GM12878 (cell line): Measurements from ENCODE around the gene NR1H4. TPM values are rescaled to one million over a fixed set of nuclear protein-coding genes. Genes with fewer than 3 reads are reported as not detected.

Experiments
- ATAC-seq: fragments of 200-7000 bp; cut with Tn5 transposase; 3 replicates; pipeline ENCODE4 v1.9.1; 2020; ENCODE audit warnings: mild to moderate bottlenecking, moderate library complexity
- BruUV-seq: library from RNA; stranded (reverse); fragments of 400-500 nt; replicated peaks from 2 replicates; lab custom pipeline; 2021; lab: Mats Ljungman, UMichigan
- CTCF ChIA-PET: fragments of 300-600 bp; sonication (Branson Sonifier 250); formaldehyde crosslinking; extraction: SDS; loops from one replicate; lab custom pipeline; 2021; ENCODE audit warnings: inconsistent platforms; lab: Yijun Ruan, JAX
- POLR2A ChIA-PET: fragments of 350-600 bp; formaldehyde crosslinking; extraction: SDS; loops from one replicate; lab custom pipeline; 2021; ENCODE audit warnings: inconsistent platforms; lab: Charles Lee
- RAD21 ChIA-PET: fragments of 300-600 bp; sonication (Branson Sonifier 250); formaldehyde crosslinking; loops from one replicate; lab custom pipeline; 2023; ENCODE audit warnings: antibody characterized with exemption; ENCODE audit not compliant: unreplicated experiment; lab: Charles Lee
- SMC1A ChIA-PET: fragments of 300-600 bp; sonication (Branson Sonifier 250); formaldehyde crosslinking; loops from one replicate; lab custom pipeline; 2023; ENCODE audit not compliant: unreplicated experiment, uncharacterized antibody; lab: Charles Lee
- DNase-seq: peaks from one replicate; pipeline ENCODE4 v3.0.0-alpha.2; 2011; ENCODE audit warnings: low read depth, low spot score
- FAIRE-seq: peaks from 3 replicates; lab custom pipeline; 2011; peaks lifted over from hg19 to GRCh38; lab: Jason Lieb, UNC
- H2AFZ ChIP-seq: 2 replicates; pipeline ENCODE4 v1.6.0; 2011; ENCODE audit warnings: low read depth, low read length, control low read depth; ENCODE audit not compliant: control insufficient read depth
- H3K27ac ChIP-seq: 2 replicates; pipeline ENCODE4 v1.5.1; 2011; ENCODE audit warnings: control low read depth; ENCODE audit not compliant: control insufficient read depth, insufficient read depth
- H3K27me3 ChIP-seq, 2 experiments: replicated peaks in 1 of 2; 2 replicates each; pipeline versions ENCODE4 v1.6.0 to v1.6.1; 2011; ENCODE audit warnings: low read length in 1 of 2; ENCODE audit not compliant: control insufficient read depth in 2 of 2, insufficient read depth in 2 of 2
- H3K36me3 ChIP-seq, 2 experiments: 2 replicates each; pipeline ENCODE4 v1.5.1; 2011; ENCODE audit warnings: low read length in 1 of 2; ENCODE audit not compliant: control insufficient read depth in 2 of 2, insufficient read depth in 2 of 2
- H3K4me1 ChIP-seq: 2 replicates; pipeline ENCODE4 v1.6.1; 2011; ENCODE audit warnings: mild to moderate bottlenecking, low read length, moderate library complexity, mixed read lengths; ENCODE audit not compliant: control insufficient read depth, insufficient read depth
- H3K4me2 ChIP-seq: 2 replicates; pipeline ENCODE4 v1.6.0; 2011; ENCODE audit warnings: control low read depth; ENCODE audit not compliant: control insufficient read depth, insufficient read depth
- H3K4me3 ChIP-seq: fragments of 200-600 bp; sonication (generic); 2 replicates; pipeline ENCODE4 v1.5.1; 2016
- H3K79me2 ChIP-seq: 2 replicates; pipeline ENCODE4 v1.6.0; 2011; ENCODE audit warnings: low read length; ENCODE audit not compliant: control insufficient read depth, insufficient read depth
- H3K9ac ChIP-seq: 2 replicates; pipeline ENCODE4 v1.8.0; 2011; ENCODE audit warnings: low read length, control low read depth, mixed read lengths; ENCODE audit not compliant: control insufficient read depth, insufficient read depth
- H3K9me3 ChIP-seq: replicated peaks from 3 replicates; pipeline ENCODE4 v1.5.1; 2011; ENCODE audit warnings: mild to moderate bottlenecking, low read length; ENCODE audit not compliant: control insufficient read depth, insufficient read depth
- H4K20me1 ChIP-seq: 2 replicates; pipeline ENCODE4 v1.6.0; 2011; ENCODE audit not compliant: control insufficient read depth, insufficient read depth
- BRCA1 ChIP-seq: IDR thresholded peaks from 2 replicates; pipeline ENCODE4 v1.6.1; 2011; ENCODE audit warnings: low read depth, low read length, improper control_type of control experiment
- JUND ChIP-seq: IDR thresholded peaks from 2 replicates; pipeline ENCODE4 v1.6.1; 2012; ENCODE audit warnings: low read depth, mild to moderate bottlenecking, low read length, improper control_type of control experiment, moderate library complexity
- PBX3 ChIP-seq: IDR thresholded peaks from 2 replicates; pipeline ENCODE4 v1.6.1; 2011; ENCODE audit warnings: mild to moderate bottlenecking, low read depth, low read length, moderate library complexity; ENCODE audit not compliant: insufficient replicate concordance
- RCOR1 ChIP-seq: conservative IDR thresholded peaks from 2 replicates; pipeline ENCODE4 v1.6.1; 2012; ENCODE audit warnings: low read depth, low read length, improper control_type of control experiment
- TCF3 ChIP-seq: IDR thresholded peaks from 2 replicates; pipeline ENCODE4 v1.6.1; 2012; ENCODE audit warnings: low read depth, mild to moderate bottlenecking, low read length, borderline replicate concordance; ENCODE audit not compliant: insufficient read depth
- ZZZ3 ChIP-seq: IDR thresholded peaks from 2 replicates; pipeline ENCODE4 v1.6.1; 2011; ENCODE audit warnings: low read depth; ENCODE audit not compliant: control insufficient read depth, insufficient read length
- WGBS: methylation state at CpG from one replicate; pipeline ENCODE4 v1.1.6; 2016; ENCODE audit warnings: low lambda C conversion rate; ENCODE audit not compliant: insufficient replicate concordance, insufficient coverage; ENCODE audit errors: missing lambda C conversion rate; 5-methylcytosine and 5-hydroxymethylcytosine counted together
- in situ Hi-C: fragments of 300-500 bp; cut with MboI; formaldehyde crosslinking; loops from 9 replicates; pipeline ENCODE4 v1.14.3; 2018; ENCODE audit warnings: mixed read lengths
- intact Hi-C: fragments of 100-400 bp; cut with micrococcal nuclease; formaldehyde crosslinking; loops from one replicate; pipeline ENCODE4 v1.14.2; 2022; ENCODE audit not compliant: unreplicated experiment
- polyA plus RNA-seq, 11 experiments: library from polyadenylated mRNA; depleted of rRNA in 4 of 11; unstranded in 6 of 11; stranded (reverse) in 5 of 11; fragments of >200 nt; fragmentation: Nextera tagmentation in 4 of 11; fragmentation: Illumina TruSeq in 1 of 11; extraction: Ambion mirVana in 4 of 11; extraction: Trizol in 1 of 11; gene quantifications; 1 replicate in 1 of 11; 2 replicates in 10 of 11; pipeline versions ENCODE4 v1.2.1 to v1.2.3, GENCODE V29; 2011 to 2016; ENCODE audit warnings: inconsistent platforms in 2 of 11, missing spikeins in 2 of 11, low read depth in 1 of 11
- total RNA-seq, 4 experiments: library from RNA; depleted of rRNA in 3 of 4; stranded (reverse); fragments of >200 nt in 3 of 4; fragmentation: Illumina TruSeq in 1 of 4; extraction: Trizol in 1 of 4; gene quantifications; 2 replicates each; pipeline versions ENCODE4 v1.2.1 to v1.2.3, GENCODE V29; 2013 to 2021

NR1H4 gene
- total and polyA plus RNA-seq, 10 of the 15 experiments (the other 5 are each of a cell fraction or from before 2014, with no cell fraction given): 0.04 TPM; not detected in 9

GRCh38 chr12:100504804-100505203, 31.1 kb downstream of the NR1H4 start (continued):
- no peak for TF ChIP-seq RCOR1

DNA sequence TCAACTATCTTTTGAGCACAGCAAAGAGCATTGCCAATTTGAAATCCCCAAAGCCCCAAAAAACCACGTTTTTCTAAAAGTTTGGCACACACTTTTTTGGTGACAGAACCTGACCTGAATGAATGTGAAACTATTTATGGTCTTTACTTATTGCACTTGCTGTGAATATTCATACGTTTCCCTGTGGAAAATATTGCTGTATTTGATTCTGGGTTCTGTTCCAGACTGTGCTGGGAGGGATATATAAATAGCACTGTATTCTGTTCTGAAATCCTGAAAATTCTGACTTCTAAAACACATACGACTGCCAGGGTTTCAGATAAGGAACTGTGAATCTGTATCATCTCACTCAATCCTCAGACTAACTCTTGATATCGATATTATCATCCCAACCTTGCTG, 35.1 kb downstream of the NR1H4 start:
- ATAC-seq (no peak), DNase-seq (no peak), FAIRE-seq (no peak)
- RAD21 ChIA-PET: no interaction called here
- SMC1A ChIA-PET: no interaction called here
- CTCF ChIA-PET: no interaction called here
- WGBS: 21% methylated on average over 4 of the region's 4 CpGs
- no TSS peak for BruUV-seq
- in situ Hi-C loops (no loop called here), intact Hi-C loops (no loop called here)
- no peak for TF ChIP-seq JUND
- no peak for TF ChIP-seq PBX3
- TF ChIP-seq BRCA1: no peak
- TF ChIP-seq ZZZ3: no peak
- no peak for TF ChIP-seq TCF3
- Histone ChIP-seq H3K4me1 (no peaks in the 10 kb centered on the region), H3K79me2 (no peaks in the 10 kb centered on the region), H3K9ac (no peak overlapping the region), H2AFZ (no peak overlapping the region), H3K27me3 (no peaks in the 10 kb centered on the region), H4K20me1 (no peaks in the 10 kb centered on the region), H3K9me3 (no peaks in the 10 kb centered on the region), H3K36me3 (no peaks in the 10 kb centered on the region), H3K4me3 (no peak overlapping the region), H3K4me2 (no peak overlapping the region), H3K27ac (no peak overlapping the region)
- POLR2A ChIA-PET: no interaction called here
